DMS 273 treated with DMSO at 0.1 percent for 48 hours (cell line): ENCODE data around the gene GPR37.

ENCODE experiments used
- DNase-seq: peaks from one replicate; lab custom pipeline; 2025; lab: John Stamatoyannopoulos, UW

GPR37 gene

GRCh38 chr7:124779620-124780019 is 14.0 kb upstream of the GPR37 start:
- no peak for DNase-seq

- DNase-seq: no peak
Measured at GRCh38 chr7:124779194-124779593, 13.6 kb upstream of the GPR37 start.

- no peak for DNase-seq
Measured at GRCh38 chr7:124777268-124777667, 11.7 kb upstream of the GPR37 start.

- no peak for DNase-seq
Measured at GRCh38 chr7:124776153-124776552, 10.6 kb upstream of the GPR37 start.

GRCh38 chr7:124775422-124775821 is 9.8 kb upstream of the GPR37 start:
- DNase-seq: no peak

- no peak for DNase-seq
Measured at GRCh38 chr7:124773938-124774337, 8.3 kb upstream of the GPR37 start.

- DNase-seq: no peak
Measured at GRCh38 chr7:124773339-124773738, 7.7 kb upstream of the GPR37 start.

- DNase-seq: no peak
Measured at GRCh38 chr7:124769136-124769535, 3.5 kb upstream of the GPR37 start.

- no peak for DNase-seq
Measured at GRCh38 chr7:124768525-124768924, 2.9 kb upstream of the GPR37 start.

GRCh38 chr7:124764847-124765400 is 668 bp downstream of the GPR37 start:
- no peak for DNase-seq

GRCh38 chr7:124764051-124764846 is 1.3 kb downstream of the GPR37 start:
- DNase-seq: no peak

- no peak for DNase-seq
Measured at GRCh38 chr7:124762611-124763143, 2.9 kb downstream of the GPR37 start.

GRCh38 chr7:124761164-124761715 is 4.4 kb downstream of the GPR37 start:
- no peak for DNase-seq

GRCh38 chr7:124758327-124758726 is 7.3 kb downstream of the GPR37 start:
- no peak for DNase-seq

- no peak for DNase-seq
Measured at GRCh38 chr7:124754576-124755268, 10.9 kb downstream of the GPR37 start.

- DNase-seq: no peak
Measured at GRCh38 chr7:124752310-124752709, 13.3 kb downstream of the GPR37 start.

- no peak for DNase-seq
Measured at GRCh38 chr7:124751027-124751426, 14.6 kb downstream of the GPR37 start.

- DNase-seq: no peak
Measured at GRCh38 chr7:124747072-124747471, 18.5 kb downstream of the GPR37 start.

GRCh38 chr7:124738639-124739038 is 27.0 kb downstream of the GPR37 start:
- DNase-seq: no peak

GRCh38 chr7:124737760-124738300 is 27.8 kb downstream of the GPR37 start:
- DNase-seq: no peak

GRCh38 chr7:124728610-124729009 is 37.0 kb downstream of the GPR37 start:
- no peak for DNase-seq

GRCh38 chr7:124724507-124725192 is 40.9 kb downstream of the GPR37 start:
- DNase-seq: no peak
